DND-41 (cell line): ENCODE results near the gene TSC22D1.

Experiments used
- EZH2 ChIP-seq: IDR thresholded peaks from 3 replicates; pipeline ENCODE4 v1.6.1; 2012; ENCODE audit warnings: borderline replicate concordance, low read depth, mild to moderate bottlenecking, moderate library complexity, low read length, inconsistent platforms; ENCODE audit not compliant: severe bottlenecking
- TF ChIP-seq, protein P1 (sequence below): IDR thresholded peaks from 2 replicates; pipeline ENCODE4 v1.5.1; 2012; ENCODE audit warnings: borderline replicate concordance, low read length, moderate library complexity, mild to moderate bottlenecking; ENCODE audit not compliant: poor library complexity, severe bottlenecking; ENCODE audit errors: extremely low read depth

DNA sequence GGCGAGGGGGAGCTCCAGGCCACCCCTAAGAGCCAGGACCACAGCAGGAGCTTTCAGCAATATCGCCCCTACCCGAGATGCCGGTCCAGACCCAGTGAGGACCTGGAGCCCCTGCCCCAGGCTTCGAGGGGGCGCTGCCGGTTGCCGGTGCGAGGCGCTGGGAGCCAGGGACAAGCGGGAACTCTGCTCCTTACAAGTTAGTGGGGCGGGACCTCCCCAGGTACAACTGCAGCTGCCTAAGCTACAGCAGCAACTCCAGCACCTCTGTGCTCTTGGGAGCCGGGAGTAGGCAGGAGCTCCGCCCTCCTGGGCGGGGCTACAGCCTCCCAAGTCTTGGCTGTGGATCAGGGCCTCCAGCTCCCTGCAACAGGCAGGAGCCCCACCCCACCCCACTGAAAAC, 15.2 kb upstream of the TSC22D1 start:
- TF ChIP-seq, protein P1, sequence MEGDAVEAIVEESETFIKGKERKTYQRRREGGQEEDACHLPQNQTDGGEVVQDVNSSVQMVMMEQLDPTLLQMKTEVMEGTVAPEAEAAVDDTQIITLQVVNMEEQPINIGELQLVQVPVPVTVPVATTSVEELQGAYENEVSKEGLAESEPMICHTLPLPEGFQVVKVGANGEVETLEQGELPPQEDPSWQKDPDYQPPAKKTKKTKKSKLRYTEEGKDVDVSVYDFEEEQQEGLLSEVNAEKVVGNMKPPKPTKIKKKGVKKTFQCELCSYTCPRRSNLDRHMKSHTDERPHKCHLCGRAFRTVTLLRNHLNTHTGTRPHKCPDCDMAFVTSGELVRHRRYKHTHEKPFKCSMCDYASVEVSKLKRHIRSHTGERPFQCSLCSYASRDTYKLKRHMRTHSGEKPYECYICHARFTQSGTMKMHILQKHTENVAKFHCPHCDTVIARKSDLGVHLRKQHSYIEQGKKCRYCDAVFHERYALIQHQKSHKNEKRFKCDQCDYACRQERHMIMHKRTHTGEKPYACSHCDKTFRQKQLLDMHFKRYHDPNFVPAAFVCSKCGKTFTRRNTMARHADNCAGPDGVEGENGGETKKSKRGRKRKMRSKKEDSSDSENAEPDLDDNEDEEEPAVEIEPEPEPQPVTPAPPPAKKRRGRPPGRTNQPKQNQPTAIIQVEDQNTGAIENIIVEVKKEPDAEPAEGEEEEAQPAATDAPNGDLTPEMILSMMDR, result no peak
- TF ChIP-seq EZH2, result no peak
